ENCODE data around the gene IGSF23. TPM values are rescaled to one million over a fixed set of nuclear protein-coding genes. Genes with fewer than 3 reads are reported as not detected.
"Not testable (repeated sequence)": the region's sequence is repeated elsewhere in the genome, so short reads cannot be mapped to it uniquely, and the experiment has no call there.

The IGSF23 gene
- total RNA-seq, 2 experiments from 2014 or later, result not detected

DNA sequence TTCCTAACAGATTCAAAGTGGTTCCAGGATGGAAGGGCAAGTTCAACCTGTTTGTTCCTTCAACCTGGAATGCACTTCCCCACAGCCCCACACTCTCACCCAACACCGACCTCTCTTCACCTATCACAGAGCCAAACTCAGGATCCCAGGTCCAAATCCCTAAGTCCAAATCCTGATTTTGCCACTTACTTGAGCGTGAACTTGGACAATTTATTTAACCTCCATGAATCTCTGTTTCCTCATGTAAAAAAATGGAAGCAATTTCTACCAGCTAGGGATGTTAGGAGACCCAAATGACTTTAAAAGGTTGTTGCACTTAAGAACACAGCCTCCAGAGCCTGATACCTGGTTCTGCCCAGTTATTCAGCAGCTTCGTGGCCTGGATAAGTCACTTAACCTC, 5.4 kb upstream of the IGSF23 start:
- CTCF ChIA-PET, result no interaction called here
- no peak overlapping the region for H3K4me3 Mint-ChIP-seq
- no peaks in the 10 kb centered on the region for H3K36me3 Mint-ChIP-seq (ENCODE audit: low read depth)
- H3K27me3 Mint-ChIP-seq, result peaks cover 1% of the 10 kb centered on the region
- POLR2A ChIA-PET, result no interaction called here
- no peak for DNase-seq
- peaks cover 3% of the 10 kb centered on the region for H3K9me3 Mint-ChIP-seq
- H3K4me1 Mint-ChIP-seq, result peaks cover 13% of the 10 kb centered on the region
- no peak overlapping the region for H3K27ac Mint-ChIP-seq

DNA sequence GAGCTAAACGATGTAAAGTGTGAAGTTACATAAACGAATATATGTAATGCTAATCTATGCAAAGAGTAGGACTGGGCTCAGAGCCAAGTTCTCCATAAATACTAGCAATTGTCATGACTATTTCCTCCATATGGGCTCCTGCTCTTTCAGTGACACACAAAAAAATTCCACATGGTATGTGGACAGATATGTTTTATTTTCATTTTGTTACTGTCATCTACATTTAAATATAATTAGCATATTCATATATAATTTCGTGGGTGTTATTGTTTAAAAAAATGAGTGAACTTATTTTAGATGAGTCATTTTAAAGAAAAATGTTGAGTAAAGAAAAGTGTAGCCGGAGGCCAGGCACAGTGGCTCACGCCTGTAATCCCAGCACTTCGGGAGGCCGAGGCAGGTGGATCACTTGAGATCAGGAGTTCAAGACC, 5.0 kb upstream of the IGSF23 start:
- no peak overlapping the region for H3K27ac Mint-ChIP-seq
- H3K27me3 Mint-ChIP-seq, result no peaks in the 10 kb centered on the region
- H3K9me3 Mint-ChIP-seq, result peaks cover 3% of the 10 kb centered on the region
- CTCF ChIA-PET, result interaction anchor here (1.5 kb wide), 1 partner anchor 7 kb away, joined by 3 read pairs; no protein-coding TSS in a partner anchor
- H3K4me1 Mint-ChIP-seq, result peaks cover 13% of the 10 kb centered on the region
- POLR2A ChIA-PET, result no interaction called here
- no peak overlapping the region for H3K4me3 Mint-ChIP-seq
- DNase-seq, result no peak
- no peaks in the 10 kb centered on the region for H3K36me3 Mint-ChIP-seq (ENCODE audit: low read depth)

DNA sequence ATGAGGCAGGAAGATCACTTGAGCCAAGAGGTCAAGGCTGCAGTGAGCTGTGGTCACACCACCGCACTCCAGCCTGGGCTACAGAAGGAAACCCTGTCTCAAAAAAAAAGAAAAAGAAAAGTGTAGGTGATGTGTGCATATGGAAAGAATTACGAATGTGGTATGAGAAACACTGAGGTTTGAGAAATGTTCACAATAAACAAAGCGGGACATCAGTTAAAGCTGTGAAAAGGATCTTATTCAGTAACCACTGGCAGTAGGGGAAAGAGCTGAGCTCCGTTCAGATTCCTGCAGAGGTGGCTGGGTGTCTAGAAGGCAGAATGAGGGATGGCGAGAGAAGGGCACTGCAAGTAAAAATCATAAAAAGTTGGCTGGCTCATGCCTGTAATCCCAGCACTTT, 4.1 kb upstream of the IGSF23 start:
- Mint-ChIP-seq H3K9me3 (peaks cover 3% of the 10 kb centered on the region), H3K36me3 (ENCODE audit: low read depth) (no peaks in the 10 kb centered on the region), H3K4me1 (peaks cover 13% of the 10 kb centered on the region), H3K27me3 (no peaks in the 10 kb centered on the region), H3K4me3 (no peak overlapping the region), H3K27ac (no peak overlapping the region)
- ChIA-PET CTCF (interaction anchor here (0.6 to 1.5 kb wide), 2 partner anchors 8 to 71 kb away, joined by 3 to 5 read pairs; no protein-coding TSS in a partner anchor), POLR2A (no interaction called here)
- no peak for DNase-seq

DNA sequence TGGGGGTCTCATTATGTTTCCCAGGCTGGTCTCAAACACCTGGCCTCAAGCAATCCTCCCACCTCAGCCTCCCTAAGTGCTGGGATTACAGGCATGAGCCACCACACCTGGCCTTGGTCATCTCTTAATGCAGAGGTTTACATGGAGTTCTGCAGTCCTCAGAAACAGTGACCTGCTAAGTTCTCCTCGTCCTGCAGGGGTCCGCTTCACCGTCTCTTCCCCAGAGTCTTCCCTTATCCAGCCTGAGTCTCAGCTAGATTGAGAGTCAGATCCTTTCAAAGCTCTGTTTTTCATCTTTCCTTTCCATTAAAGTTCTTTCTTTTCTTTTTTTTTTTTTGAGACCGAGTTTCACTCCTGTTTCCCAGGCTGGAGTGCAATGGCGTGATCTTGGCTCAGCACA, 2.9 kb upstream of the IGSF23 start:
- H3K36me3 Mint-ChIP-seq (ENCODE audit: low read depth); DNase-seq; CTCF ChIA-PET; POLR2A ChIA-PET; H3K27ac Mint-ChIP-seq; H3K9me3 Mint-ChIP-seq; H3K4me3 Mint-ChIP-seq; H3K27me3 Mint-ChIP-seq: not testable (repeated sequence)
- peaks cover 13% of the 10 kb centered on the region for H3K4me1 Mint-ChIP-seq

DNA sequence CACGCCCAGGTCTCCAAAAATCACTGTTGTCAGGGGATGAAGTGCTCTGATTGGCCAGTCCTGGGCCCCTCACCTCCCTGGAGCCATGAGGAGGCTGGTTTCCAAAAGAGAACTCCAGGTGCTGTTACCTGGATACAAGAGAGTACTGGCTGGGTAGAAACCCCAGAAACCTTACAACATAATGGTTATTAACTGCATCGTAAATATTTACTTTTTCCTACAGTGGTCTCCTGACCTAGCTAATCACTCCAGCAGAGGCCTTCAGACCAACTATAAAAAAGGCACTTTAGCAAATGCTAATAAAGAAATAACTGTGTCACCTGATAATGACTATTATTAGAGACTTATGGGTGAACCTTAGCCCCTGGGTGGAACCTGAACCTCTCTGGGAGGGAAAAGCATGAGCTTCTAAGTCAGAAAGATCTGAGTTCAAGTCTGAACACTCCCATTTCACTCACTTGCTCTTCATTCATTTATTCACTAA, 1.5 kb upstream of the IGSF23 start:
- no peak for DNase-seq
- Mint-ChIP-seq H3K9me3 (peaks cover 3% of the 10 kb centered on the region), H3K4me3 (no peak overlapping the region), H3K27ac (no peak overlapping the region), H3K27me3 (no peaks in the 10 kb centered on the region), H3K36me3 (ENCODE audit: low read depth) (no peaks in the 10 kb centered on the region), H3K4me1 (peaks cover 12% of the 10 kb centered on the region)
- POLR2A ChIA-PET, result no interaction called here
- CTCF ChIA-PET, result interaction anchor here (1.1 kb wide), 1 partner anchor 22 kb away, joined by 3 read pairs; no protein-coding TSS in a partner anchor

DNA sequence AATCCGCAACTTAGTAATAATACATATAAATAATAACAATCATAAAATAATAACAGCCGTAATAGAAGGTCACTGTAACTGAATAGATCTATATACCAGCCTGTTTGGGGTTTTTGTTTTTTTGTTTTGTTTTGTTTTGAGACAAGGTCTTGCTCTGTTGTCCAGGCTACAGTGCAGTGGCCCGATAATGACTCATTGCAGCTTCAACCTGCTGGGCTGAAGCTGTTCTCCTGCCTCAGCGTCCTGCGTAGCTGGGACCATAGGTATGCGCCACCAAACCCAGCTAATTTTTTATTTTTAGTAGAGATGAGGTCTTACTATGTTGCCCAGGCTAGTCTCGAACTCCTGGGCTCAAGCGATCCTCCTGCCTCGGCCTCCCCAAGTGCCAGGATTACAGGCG, 950 bp downstream of the IGSF23 start:
- no peaks in the 10 kb centered on the region for H3K4me1 Mint-ChIP-seq
- DNase-seq, result no peak
- no peaks in the 10 kb centered on the region for H3K9me3 Mint-ChIP-seq
- no peaks in the 10 kb centered on the region for H3K27me3 Mint-ChIP-seq
- H3K4me3 Mint-ChIP-seq, result no peak overlapping the region
- H3K36me3 Mint-ChIP-seq (ENCODE audit: low read depth), result no peaks in the 10 kb centered on the region
- ChIA-PET CTCF (no interaction called here), POLR2A (no interaction called here)
- no peak overlapping the region for H3K27ac Mint-ChIP-seq

DNA sequence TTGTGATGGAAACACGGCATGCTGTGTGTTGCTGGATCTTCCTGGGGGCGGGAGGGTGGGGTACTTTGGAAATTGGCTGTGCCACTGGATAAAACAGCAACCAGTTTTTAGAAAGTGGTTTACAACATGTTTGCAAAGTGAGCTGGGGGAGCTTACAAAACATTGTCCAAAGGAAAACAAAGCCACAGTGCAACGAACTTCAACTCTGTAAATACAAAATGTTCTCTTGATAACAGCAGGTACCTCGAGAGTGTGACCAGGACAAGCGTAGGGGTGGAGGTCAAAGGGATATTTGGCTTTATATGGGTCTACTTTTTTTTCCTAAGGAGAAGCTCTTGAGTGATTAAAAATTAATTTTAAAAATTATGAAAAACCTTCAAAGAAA, 2.5 kb downstream of the IGSF23 start:
- H3K27me3 Mint-ChIP-seq, result no peaks in the 10 kb centered on the region
- POLR2A ChIA-PET, result no interaction called here

DNA sequence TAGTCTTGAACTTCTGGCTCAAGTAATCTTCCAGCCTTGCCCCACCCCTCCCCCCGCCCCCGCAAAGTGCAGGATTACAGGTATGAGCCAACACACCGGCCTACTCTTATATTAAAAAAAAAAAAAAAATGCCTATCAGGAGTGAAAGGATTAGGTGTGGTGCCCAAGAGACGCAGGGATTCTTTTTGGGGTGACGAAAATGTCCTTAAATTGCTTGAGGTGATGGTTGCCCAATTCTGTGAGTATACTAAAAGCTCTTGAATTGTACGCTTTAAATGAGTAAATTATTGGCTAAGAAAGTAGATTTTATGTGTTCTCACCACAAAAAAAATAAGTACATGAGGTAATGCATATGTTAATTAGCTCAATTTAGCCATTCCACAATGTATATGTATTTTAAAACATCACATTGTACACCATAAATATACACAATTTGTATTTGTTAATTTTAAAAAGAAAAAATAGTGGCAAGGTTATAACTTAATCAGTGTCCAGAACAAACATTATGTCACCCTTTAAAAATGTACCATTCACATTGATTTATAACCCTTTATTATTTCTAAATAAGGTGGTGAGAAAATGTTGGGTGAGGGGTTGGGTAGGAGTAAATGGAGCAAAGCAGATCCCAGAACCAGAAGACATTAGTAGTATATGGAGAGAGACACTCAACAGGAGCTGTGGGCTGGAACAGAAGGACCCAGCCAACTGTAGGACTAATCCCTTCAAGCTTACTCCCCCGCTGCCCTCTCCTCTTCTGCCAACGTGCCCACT, 3.9 kb downstream of the IGSF23 start:
- no peaks in the 10 kb centered on the region for H3K9me3 Mint-ChIP-seq
- DNase-seq, result no peak
- POLR2A ChIA-PET, result no interaction called here
- H3K27ac Mint-ChIP-seq, result no peak overlapping the region
- H3K36me3 Mint-ChIP-seq (ENCODE audit: low read depth), result no peaks in the 10 kb centered on the region
- H3K4me1 Mint-ChIP-seq, result no peaks in the 10 kb centered on the region
- H3K27me3 Mint-ChIP-seq, result no peaks in the 10 kb centered on the region
- CTCF ChIA-PET, result interaction anchor here (0.6 kb wide), 1 partner anchor 36 kb away, joined by 3 read pairs; no protein-coding TSS in a partner anchor
- no peak overlapping the region for H3K4me3 Mint-ChIP-seq

More for the DNA sequence above, 2.5 kb downstream of the IGSF23 start:
- no peaks in the 10 kb centered on the region for H3K36me3 Mint-ChIP-seq (ENCODE audit: low read depth)
- H3K27ac Mint-ChIP-seq, result no peak overlapping the region
- H3K4me3 Mint-ChIP-seq, result no peak overlapping the region
- no peaks in the 10 kb centered on the region for H3K4me1 Mint-ChIP-seq
- DNase-seq, result no peak
- CTCF ChIA-PET, result no interaction called here
- no peaks in the 10 kb centered on the region for H3K9me3 Mint-ChIP-seq

DNA sequence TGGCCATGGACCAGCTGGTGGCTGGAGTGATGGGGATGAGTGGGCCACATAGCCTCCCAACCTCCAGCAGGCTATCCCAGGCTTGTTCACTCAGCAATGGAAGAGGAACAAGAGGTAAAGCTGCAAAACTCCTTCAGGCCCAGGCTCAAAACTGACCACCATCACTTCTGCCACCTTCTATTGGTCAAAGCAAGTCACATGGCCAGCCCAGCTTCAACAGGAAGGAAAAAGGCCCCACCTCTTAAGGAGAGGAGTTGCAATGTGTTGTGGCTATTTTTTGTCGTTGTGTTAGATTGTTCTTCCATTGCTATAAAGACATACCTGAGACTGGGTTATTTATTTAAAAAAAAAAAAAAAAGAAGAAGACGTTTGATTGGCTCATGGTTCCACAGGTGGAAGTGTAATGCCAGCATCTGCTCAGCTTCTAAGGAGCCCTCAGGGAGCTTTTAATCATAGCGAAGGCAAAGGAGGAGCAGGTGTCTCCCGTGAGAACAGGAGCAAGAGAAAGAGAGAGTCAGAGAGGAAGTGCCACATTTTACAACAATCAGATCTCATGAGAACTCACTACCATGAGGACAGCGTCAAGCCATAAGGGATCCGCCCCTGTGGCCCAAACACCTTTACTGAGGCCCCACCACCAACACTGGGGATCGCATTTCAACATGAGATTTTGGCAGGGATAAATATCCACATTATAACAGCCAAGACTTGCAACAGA, 5.4 kb downstream of the IGSF23 start:
- ChIA-PET POLR2A (interaction anchor here (0.6 kb wide), 1 partner anchor 404 kb away, joined by 4 read pairs; no protein-coding TSS in a partner anchor), CTCF (no interaction called here)
- Mint-ChIP-seq H3K9me3 (no peaks in the 10 kb centered on the region), H3K4me3 (no peak overlapping the region), H3K4me1 (no peaks in the 10 kb centered on the region), H3K27ac (no peak overlapping the region), H3K36me3 (ENCODE audit: low read depth) (no peaks in the 10 kb centered on the region), H3K27me3 (no peaks in the 10 kb centered on the region)
- DNase-seq, result no peak

DNA sequence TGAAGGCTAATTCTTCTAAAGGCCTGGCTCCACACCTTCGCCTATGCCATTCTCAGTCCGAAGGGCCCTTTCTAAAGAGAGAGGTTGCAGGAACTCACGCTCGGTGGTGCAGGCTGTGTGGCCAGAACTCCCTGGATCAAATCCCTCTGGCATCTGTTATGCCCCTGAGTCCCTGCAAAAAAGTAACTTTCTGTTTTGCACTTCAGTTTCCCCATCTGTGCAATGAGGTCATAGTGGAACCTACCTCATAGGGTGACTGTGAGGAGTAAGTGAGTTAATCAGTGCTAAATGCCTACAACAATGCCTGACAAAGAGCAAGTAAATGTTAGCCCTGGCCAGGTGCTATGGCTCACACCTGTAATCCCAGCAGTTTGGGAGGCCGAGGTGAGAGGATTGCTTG, 7.3 kb downstream of the IGSF23 start:
- CTCF ChIA-PET, result no interaction called here
- Mint-ChIP-seq H3K4me1 (no peaks in the 10 kb centered on the region), H3K27ac (no peak overlapping the region), H3K27me3 (no peaks in the 10 kb centered on the region), H3K4me3 (no peak overlapping the region), H3K9me3 (no peaks in the 10 kb centered on the region), H3K36me3 (ENCODE audit: low read depth) (no peaks in the 10 kb centered on the region)
- no peak for DNase-seq
- POLR2A ChIA-PET, result no interaction called here

DNA sequence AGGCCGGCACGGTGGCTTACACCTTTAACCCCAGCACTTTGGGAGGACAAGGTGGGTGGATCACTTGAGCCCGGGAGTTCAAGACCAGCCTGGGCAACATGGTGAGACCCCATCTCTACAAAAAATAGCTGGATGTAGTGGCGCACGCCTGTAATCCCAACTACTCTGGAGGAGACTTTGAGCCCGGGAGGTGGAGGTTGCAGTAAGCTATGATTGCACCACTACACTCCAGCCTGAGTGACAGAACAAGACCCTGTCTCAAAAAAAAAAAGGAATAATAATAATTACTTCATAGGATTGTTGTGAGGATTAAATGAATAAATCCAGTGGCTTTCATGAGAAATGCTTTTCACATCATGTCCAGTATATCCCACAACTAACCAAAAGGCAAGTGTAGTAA, 8.0 kb downstream of the IGSF23 start:
- Mint-ChIP-seq H3K27ac (no peak overlapping the region), H3K4me3 (no peak overlapping the region), H3K9me3 (no peaks in the 10 kb centered on the region), H3K4me1 (no peaks in the 10 kb centered on the region), H3K27me3 (no peaks in the 10 kb centered on the region), H3K36me3 (ENCODE audit: low read depth) (no peaks in the 10 kb centered on the region)
- DNase-seq, result no peak
- ChIA-PET POLR2A (no interaction called here), CTCF (no interaction called here)

DNA sequence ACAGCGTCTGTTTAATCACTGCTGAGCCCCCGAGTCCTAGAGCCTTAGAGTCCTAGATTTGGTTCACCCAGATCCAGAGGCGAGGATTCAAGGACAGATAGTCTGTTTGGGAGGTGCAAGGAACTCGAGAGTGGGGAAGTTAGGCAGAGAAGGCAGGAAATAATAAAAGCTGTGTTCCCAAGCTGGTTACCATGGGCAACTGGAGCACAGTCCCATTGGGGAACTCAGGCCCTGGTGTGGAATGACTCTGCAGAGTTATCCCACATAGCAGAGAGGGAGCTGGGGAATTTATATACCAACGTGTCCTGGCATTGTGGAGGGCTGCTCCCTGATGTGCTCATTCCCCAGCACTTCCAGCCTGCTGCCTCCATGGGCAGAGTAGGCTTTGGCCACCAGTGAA, 9.7 kb downstream of the IGSF23 start:
- POLR2A ChIA-PET, result no interaction called here
- Mint-ChIP-seq H3K4me1 (no peaks in the 10 kb centered on the region), H3K27me3 (no peaks in the 10 kb centered on the region), H3K36me3 (ENCODE audit: low read depth) (no peaks in the 10 kb centered on the region), H3K27ac (no peak overlapping the region), H3K4me3 (no peak overlapping the region), H3K9me3 (no peaks in the 10 kb centered on the region)
- CTCF ChIA-PET, result no interaction called here
- no peak for DNase-seq

DNA sequence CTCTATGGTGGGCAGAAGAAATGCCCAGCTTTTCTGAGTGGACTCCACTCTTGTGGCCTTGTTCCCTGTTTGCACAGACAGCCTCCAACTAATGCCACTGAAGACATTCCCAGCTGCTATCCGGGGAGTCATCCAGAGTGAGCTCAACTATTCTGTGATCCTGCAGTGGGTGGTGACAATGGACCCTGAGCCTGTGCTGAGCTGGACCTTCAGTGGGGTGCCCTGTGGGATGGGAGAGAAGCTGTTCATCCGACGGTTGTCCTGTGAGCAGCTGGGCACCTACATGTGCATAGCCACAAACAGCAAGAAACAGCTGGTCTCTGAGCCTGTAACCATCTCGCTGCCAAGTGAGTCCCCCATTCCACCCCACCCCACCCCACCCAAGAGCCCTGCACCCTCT, 10.3 kb downstream of the IGSF23 start:
- Mint-ChIP-seq H3K4me1 (no peaks in the 10 kb centered on the region), H3K9me3 (no peaks in the 10 kb centered on the region), H3K36me3 (ENCODE audit: low read depth) (no peaks in the 10 kb centered on the region), H3K4me3 (no peak overlapping the region), H3K27me3 (no peaks in the 10 kb centered on the region), H3K27ac (no peak overlapping the region)
- DNase-seq, result no peak
- ChIA-PET POLR2A (no interaction called here), CTCF (no interaction called here)
